Activated T-helper 2 cell treated with anti-CD3 and anti-CD28 coated beads, Interferon-gamma antibody, Interleukin-2, Interleukin-4, amounts not matched to agents 10 μg/mL and 5 μg/mL and 100 μg/mL, durations not matched to agents 14 hours and 24 hours and 36 hours (primary cell): Measurements from ENCODE around the gene IGSF21. TPM values are rescaled to one million over a fixed set of nuclear protein-coding genes. Genes with fewer than 3 reads are reported as not detected.

ENCODE experiments used
- DNase-seq: peaks from one replicate; pipeline ENCODE4 v3.0.0; 2021; ENCODE audit warnings: low spot score
- H3K27ac Mint-ChIP-seq: one replicate; pipeline ENCODE4 v1.8.0; 2021; ENCODE audit warnings: mixed read lengths
- H3K27me3 Mint-ChIP-seq: one replicate; pipeline ENCODE4 v1.8.0; 2021; ENCODE audit warnings: low read depth, mixed read lengths
- H3K36me3 Mint-ChIP-seq: one replicate; pipeline ENCODE4 v1.8.0; 2021; ENCODE audit warnings: low read depth, mixed read lengths
- H3K4me1 Mint-ChIP-seq: one replicate; pipeline ENCODE4 v1.8.0; 2021; ENCODE audit warnings: low read depth, mixed read lengths
- H3K4me3 Mint-ChIP-seq: one replicate; pipeline ENCODE4 v1.8.0; 2021; ENCODE audit warnings: low read depth, mild to moderate bottlenecking, moderate library complexity, mixed read lengths
- H3K9me3 Mint-ChIP-seq: one replicate; pipeline ENCODE4 v1.8.0; 2021; ENCODE audit warnings: mixed read lengths
- intact Hi-C: fragments of 100-400 bp; cut with micrococcal nuclease; formaldehyde crosslinking; loops from one replicate; pipeline ENCODE4 v1.15.1; 2023
- total RNA-seq: library from RNA; stranded (reverse); gene quantifications from 2 replicates; pipeline ENCODE4 v1.2.3, GENCODE V29; 2022

IGSF21 gene
- total RNA-seq, 1 donor from 2014 or later: not detected

GRCh38 chr1:18211764-18212163, 104.2 kb downstream of the IGSF21 start:
- intact Hi-C loops: no loop called here
- Mint-ChIP-seq H3K4me3 (no peak overlapping the region), H3K9me3 (no peaks in the 10 kb centered on the region), H3K27ac (no peak overlapping the region), H3K27me3 (no peaks in the 10 kb centered on the region), H3K36me3 (no peaks in the 10 kb centered on the region), H3K4me1 (no peaks in the 10 kb centered on the region)
- DNase-seq: no peak

- no peaks in the 10 kb centered on the region for H3K4me1 Mint-ChIP-seq
- no peak overlapping the region for H3K4me3 Mint-ChIP-seq
- H3K27ac Mint-ChIP-seq: no peak overlapping the region
- H3K9me3 Mint-ChIP-seq: no peaks in the 10 kb centered on the region
- no peaks in the 10 kb centered on the region for H3K27me3 Mint-ChIP-seq
- DNase-seq: no peak
- H3K36me3 Mint-ChIP-seq: no peaks in the 10 kb centered on the region
- intact Hi-C loops: no loop called here
These were observed 109.9 kb downstream of the IGSF21 start for GRCh38 chr1:18217398-18218043.

- no peaks in the 10 kb centered on the region for H3K27me3 Mint-ChIP-seq
- H3K36me3 Mint-ChIP-seq: no peaks in the 10 kb centered on the region
- H3K9me3 Mint-ChIP-seq: peaks cover 28% of the 10 kb centered on the region
- intact Hi-C loops: no loop called here
- H3K27ac Mint-ChIP-seq: no peak overlapping the region
- H3K4me3 Mint-ChIP-seq: no peak overlapping the region
- DNase-seq: no peak
- H3K4me1 Mint-ChIP-seq: no peaks in the 10 kb centered on the region
These were observed 122.0 kb downstream of the IGSF21 start for GRCh38 chr1:18229625-18230024.

GRCh38 chr1:18230321-18230720, 122.7 kb downstream of the IGSF21 start:
- DNase-seq: no peak
- H3K9me3 Mint-ChIP-seq: peaks cover 28% of the 10 kb centered on the region
- H3K27ac Mint-ChIP-seq: no peak overlapping the region
- H3K4me1 Mint-ChIP-seq: no peaks in the 10 kb centered on the region
- no peaks in the 10 kb centered on the region for H3K27me3 Mint-ChIP-seq
- H3K36me3 Mint-ChIP-seq: no peaks in the 10 kb centered on the region
- no peak overlapping the region for H3K4me3 Mint-ChIP-seq
- intact Hi-C loops: no loop called here

- Mint-ChIP-seq H3K9me3 (peaks cover 28% of the 10 kb centered on the region), H3K4me1 (no peaks in the 10 kb centered on the region), H3K36me3 (no peaks in the 10 kb centered on the region), H3K4me3 (no peak overlapping the region), H3K27me3 (no peaks in the 10 kb centered on the region), H3K27ac (no peak overlapping the region)
- DNase-seq: no peak
- intact Hi-C loops: no loop called here
These were observed 123.2 kb downstream of the IGSF21 start for GRCh38 chr1:18230840-18231239.

- H3K27ac Mint-ChIP-seq: no peak overlapping the region
- no peak for DNase-seq
- intact Hi-C loops: no loop called here
- no peaks in the 10 kb centered on the region for H3K27me3 Mint-ChIP-seq
- no peaks in the 10 kb centered on the region for H3K4me1 Mint-ChIP-seq
- H3K4me3 Mint-ChIP-seq: no peak overlapping the region
- peaks cover 28% of the 10 kb centered on the region for H3K9me3 Mint-ChIP-seq
- no peaks in the 10 kb centered on the region for H3K36me3 Mint-ChIP-seq
These were observed 124.5 kb downstream of the IGSF21 start for GRCh38 chr1:18232052-18232451.

GRCh38 chr1:18233176-18233864, 125.7 kb downstream of the IGSF21 start:
- H3K4me1 Mint-ChIP-seq: no peaks in the 10 kb centered on the region

GRCh38 chr1:18234790-18235242, 127.2 kb downstream of the IGSF21 start:
- Mint-ChIP-seq H3K36me3 (no peaks in the 10 kb centered on the region), H3K9me3 (peaks cover 28% of the 10 kb centered on the region), H3K4me3 (no peak overlapping the region), H3K27ac (no peak overlapping the region), H3K27me3 (no peaks in the 10 kb centered on the region), H3K4me1 (no peaks in the 10 kb centered on the region)
- intact Hi-C loops: no loop called here
- DNase-seq: no peak

More at GRCh38 chr1:18233176-18233864, 125.7 kb downstream of the IGSF21 start:
- DNase-seq: no peak
- H3K4me3 Mint-ChIP-seq: no peak overlapping the region
- no peaks in the 10 kb centered on the region for H3K36me3 Mint-ChIP-seq
- no peaks in the 10 kb centered on the region for H3K27me3 Mint-ChIP-seq
- peaks cover 28% of the 10 kb centered on the region for H3K9me3 Mint-ChIP-seq
- intact Hi-C loops: no loop called here
- H3K27ac Mint-ChIP-seq: no peak overlapping the region

GRCh38 chr1:18237371-18237770, 129.8 kb downstream of the IGSF21 start:
- no peak overlapping the region for H3K4me3 Mint-ChIP-seq
- H3K27ac Mint-ChIP-seq: no peak overlapping the region
- DNase-seq: no peak
- no peaks in the 10 kb centered on the region for H3K36me3 Mint-ChIP-seq
- H3K4me1 Mint-ChIP-seq: no peaks in the 10 kb centered on the region
- H3K9me3 Mint-ChIP-seq: peaks cover 12% of the 10 kb centered on the region
- no peaks in the 10 kb centered on the region for H3K27me3 Mint-ChIP-seq
- intact Hi-C loops: no loop called here

- no peaks in the 10 kb centered on the region for H3K4me1 Mint-ChIP-seq
- peaks cover 4% of the 10 kb centered on the region for H3K9me3 Mint-ChIP-seq
- H3K4me3 Mint-ChIP-seq: no peak overlapping the region
- no peak overlapping the region for H3K27ac Mint-ChIP-seq
- intact Hi-C loops: no loop called here
- no peaks in the 10 kb centered on the region for H3K36me3 Mint-ChIP-seq
- no peaks in the 10 kb centered on the region for H3K27me3 Mint-ChIP-seq
- DNase-seq: no peak
These were observed 130.6 kb downstream of the IGSF21 start for GRCh38 chr1:18238190-18238589.

- no peaks in the 10 kb centered on the region for H3K9me3 Mint-ChIP-seq
- no peak for DNase-seq
- no peaks in the 10 kb centered on the region for H3K27me3 Mint-ChIP-seq
- no peak overlapping the region for H3K4me3 Mint-ChIP-seq
- no peaks in the 10 kb centered on the region for H3K4me1 Mint-ChIP-seq
- no peak overlapping the region for H3K27ac Mint-ChIP-seq
- intact Hi-C loops: no loop called here
- H3K36me3 Mint-ChIP-seq: no peaks in the 10 kb centered on the region
These were observed 132.1 kb downstream of the IGSF21 start for GRCh38 chr1:18239671-18240070.

GRCh38 chr1:18240906-18241305, 133.3 kb downstream of the IGSF21 start:
- H3K9me3 Mint-ChIP-seq: no peaks in the 10 kb centered on the region
- intact Hi-C loops: no loop called here

GRCh38 chr1:18241891-18242290, 134.3 kb downstream of the IGSF21 start:
- Mint-ChIP-seq H3K27ac (no peak overlapping the region), H3K4me1 (no peaks in the 10 kb centered on the region), H3K27me3 (no peaks in the 10 kb centered on the region)

More at GRCh38 chr1:18240906-18241305, 133.3 kb downstream of the IGSF21 start:
- no peak overlapping the region for H3K4me3 Mint-ChIP-seq
- no peaks in the 10 kb centered on the region for H3K4me1 Mint-ChIP-seq
- no peak for DNase-seq
- no peaks in the 10 kb centered on the region for H3K36me3 Mint-ChIP-seq
- no peaks in the 10 kb centered on the region for H3K27me3 Mint-ChIP-seq
- no peak overlapping the region for H3K27ac Mint-ChIP-seq

More at GRCh38 chr1:18241891-18242290, 134.3 kb downstream of the IGSF21 start:
- Mint-ChIP-seq H3K4me3 (no peak overlapping the region), H3K36me3 (no peaks in the 10 kb centered on the region), H3K9me3 (no peaks in the 10 kb centered on the region)
- intact Hi-C loops: no loop called here
- DNase-seq: no peak
